GM19467 (cell line): Measurements from ENCODE around the gene F7.
"Not testable (repeated sequence)": the region's sequence is repeated elsewhere in the genome, so short reads cannot be mapped to it uniquely, and the experiment has no call there.

Source experiments
- ATAC-seq: cut with Tn5 transposase; IDR thresholded peaks from one replicate; pipeline ENCODE4 v1.9.1; 2021; ENCODE audit warnings: mild to moderate bottlenecking, moderate library complexity; ENCODE audit not compliant: unreplicated experiment

Gene F7

GRCh38 chr13:113150550-113151365 is 45.2 kb downstream of the F7 start:
- no peak for ATAC-seq

DNA sequence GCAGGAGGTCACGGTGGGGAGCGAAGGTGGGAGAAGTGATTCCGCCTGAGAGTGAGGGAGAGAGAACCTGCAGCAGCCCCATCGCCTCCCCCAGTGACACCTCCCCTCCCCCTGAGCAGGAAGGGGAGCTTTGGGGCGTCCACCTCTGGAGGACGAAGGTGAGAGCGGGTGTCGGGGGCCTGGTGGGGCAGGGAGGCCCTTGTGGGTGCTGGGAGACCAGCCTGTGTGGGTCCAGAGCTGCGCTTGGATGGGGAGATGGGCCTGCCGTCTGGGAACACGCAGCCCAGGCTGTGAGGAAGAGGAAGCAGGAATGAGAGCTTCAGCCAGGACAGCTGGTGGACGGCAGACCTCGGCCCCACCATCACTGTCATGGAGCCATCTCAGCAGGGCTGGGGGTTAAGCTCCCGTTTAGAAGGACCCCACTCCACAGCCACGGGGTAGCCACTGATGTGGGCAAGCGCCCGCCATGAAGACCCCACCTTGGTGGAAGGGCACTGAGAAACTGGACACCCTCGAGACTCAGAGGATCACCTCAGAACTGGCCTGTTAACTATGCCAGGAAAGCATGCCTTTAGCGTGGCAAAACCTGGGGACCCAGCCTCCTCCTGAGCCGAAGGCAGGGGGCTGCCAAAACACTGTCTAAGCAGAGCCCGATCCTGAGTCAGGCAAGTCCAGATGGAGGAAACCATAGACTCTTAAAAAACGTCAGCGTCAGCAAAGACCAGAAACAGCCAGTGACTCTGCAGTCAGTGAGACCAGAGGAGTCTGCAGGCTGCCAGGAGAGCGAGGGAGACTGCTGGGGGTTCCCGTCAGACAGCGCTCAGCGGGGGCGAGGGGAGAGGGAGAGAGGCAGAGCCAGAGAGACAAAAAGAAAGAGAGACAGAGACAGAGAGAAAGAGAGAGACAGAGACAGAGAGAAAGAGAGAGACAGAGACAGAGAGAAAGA is 46.4 kb downstream of the F7 start:
- ATAC-seq, result no peak

- no peak for ATAC-seq
Measured at GRCh38 chr13:113152691-113152983, 47.0 kb downstream of the F7 start.

- peak; percentile 25 for ATAC-seq
Measured at GRCh38 chr13:113152984-113153809, 47.6 kb downstream of the F7 start.

DNA sequence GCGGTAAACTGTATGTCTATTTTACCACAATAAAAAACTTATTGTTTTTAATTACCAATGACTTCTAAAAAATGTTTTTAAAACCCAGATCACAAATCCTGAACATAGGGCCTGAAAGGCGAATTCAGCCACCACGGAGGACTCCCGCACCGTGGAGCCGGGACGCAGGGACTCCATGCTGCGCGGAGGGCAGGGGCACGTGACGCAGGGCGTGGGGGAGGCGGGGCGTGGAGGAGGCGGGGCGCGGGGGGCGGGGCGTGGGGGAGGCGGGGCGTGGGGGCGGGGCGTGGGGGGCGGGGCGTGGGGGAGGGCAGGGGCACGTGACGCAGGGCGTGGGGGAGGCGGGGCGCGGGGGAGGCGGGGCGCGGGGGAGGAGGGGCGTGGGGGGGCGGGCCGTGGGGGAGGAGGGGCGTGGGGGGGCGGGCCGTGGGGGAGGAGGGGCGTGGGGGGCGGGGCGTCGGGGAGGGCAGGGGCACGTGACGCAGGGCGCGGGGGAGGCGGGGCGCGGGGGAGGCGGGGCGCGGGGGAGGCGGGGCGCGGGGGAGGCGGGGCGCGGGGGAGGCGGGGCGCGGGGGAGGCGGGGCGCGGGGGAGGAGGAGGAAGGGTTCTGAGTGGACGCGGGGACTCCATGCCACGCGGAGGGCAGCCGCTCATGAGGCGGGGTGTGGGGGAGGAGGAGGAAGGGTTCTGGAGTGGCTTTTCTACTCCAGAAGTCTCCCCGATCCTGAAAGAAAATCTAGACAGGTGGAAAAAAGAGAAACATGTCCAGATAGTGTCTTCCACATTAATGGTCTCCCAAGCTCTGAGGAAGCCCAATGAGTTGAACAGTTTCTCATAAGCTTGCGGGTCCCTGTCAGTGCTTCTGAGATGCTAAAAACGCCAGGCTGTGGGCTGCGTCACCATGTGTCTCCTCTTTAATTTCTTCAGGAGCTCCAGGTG is 48.5 kb downstream of the F7 start:
- peak; percentile 53 for ATAC-seq

- no peak for ATAC-seq
Measured at GRCh38 chr13:113155201-113155600, 49.6 kb downstream of the F7 start.

- no peak for ATAC-seq
Measured at GRCh38 chr13:113155982-113156655, 50.5 kb downstream of the F7 start.

GRCh38 chr13:113157206-113157928 is 51.8 kb downstream of the F7 start:
- no peak for ATAC-seq

DNA sequence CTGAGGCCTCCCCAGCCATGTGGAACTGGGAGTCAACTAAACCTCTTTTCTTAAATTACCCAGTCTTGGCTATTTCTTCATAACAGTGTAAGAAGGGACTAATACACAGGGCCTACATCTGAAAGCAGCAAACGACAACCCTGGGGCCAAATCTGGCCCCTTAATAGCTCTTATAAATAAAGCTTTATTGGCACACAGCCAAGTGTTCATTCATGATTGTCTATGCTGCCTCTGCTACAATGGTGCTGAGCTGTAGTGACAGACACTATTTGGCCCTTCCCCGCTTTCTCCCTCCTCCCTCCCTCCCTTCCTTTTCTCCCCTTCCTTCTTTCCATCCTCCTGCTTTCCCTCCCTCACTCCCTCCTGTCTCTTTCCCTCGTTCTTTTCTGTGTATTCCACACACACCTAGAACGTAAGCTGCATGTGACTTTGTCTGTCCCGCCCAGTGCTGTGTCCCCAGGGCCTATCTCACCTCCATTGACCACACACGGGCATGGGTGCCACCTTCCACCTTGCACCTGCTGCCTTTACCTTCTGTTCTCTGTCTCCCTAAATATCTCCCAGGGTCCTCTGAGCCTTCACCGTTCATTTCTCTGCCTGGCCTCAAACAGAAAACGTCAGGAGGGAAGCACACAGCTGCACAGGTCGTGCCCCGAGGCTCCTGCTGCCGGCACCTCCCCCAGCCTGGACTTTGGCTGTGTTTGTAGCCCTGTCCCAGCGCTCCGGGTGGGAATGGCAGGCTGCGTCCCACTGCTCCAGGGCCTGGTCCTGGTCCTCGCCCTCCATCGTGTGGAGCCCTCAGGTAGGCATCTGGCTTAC is 52.5 kb downstream of the F7 start, which contains the start of gene PROZ:
PROZ (plus strand) TSS at position 720 of the 819 bp plus-strand sequence; CDS start at position 733, 13 bp downstream.
- no peak for ATAC-seq

- no peak for ATAC-seq
Measured at GRCh38 chr13:113158946-113159345, 53.4 kb downstream of the F7 start.

DNA sequence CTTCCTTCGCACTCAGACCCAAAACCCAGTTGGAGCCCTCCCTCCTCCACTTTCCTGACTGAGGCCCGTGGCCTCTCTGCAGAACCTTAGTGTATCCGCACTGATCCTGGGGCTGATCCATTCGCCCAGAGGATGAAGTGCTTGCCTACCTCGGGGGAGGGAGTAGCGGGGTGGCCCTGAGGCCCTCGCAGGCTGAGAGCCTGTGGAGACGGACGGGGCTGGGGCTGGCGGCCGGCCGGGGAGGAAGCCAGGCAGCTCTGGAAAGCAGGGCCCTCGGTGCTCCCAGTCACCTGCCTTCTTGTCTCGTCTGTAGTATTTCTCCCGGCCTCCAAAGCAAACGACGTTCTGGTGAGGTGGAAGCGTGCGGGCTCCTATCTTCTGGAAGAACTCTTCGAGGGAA is 54.1 kb downstream of the F7 start:
- no peak for ATAC-seq

- ATAC-seq, result no peak
Measured at GRCh38 chr13:113160983-113161382, 55.4 kb downstream of the F7 start.

DNA sequence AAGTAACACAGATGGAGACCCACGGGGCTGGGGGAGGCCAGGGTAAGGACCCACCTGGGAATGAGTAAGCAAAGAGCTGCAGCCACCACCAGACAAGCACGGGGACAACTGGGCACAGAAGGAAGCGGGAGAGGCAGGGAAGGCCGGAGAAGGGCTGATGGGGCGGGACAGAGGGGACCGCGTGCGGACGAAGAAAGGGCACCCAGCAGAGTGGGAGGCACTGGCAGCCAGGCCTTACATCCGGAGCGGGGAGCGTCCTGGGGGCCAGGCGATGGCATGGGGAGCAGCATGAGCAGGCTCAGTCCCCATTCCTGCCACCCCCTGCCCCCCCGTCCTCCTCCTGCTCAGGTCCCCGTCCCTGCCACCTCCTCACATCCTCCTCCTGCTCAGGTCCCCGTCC is 55.8 kb downstream of the F7 start:
- no peak for ATAC-seq

DNA sequence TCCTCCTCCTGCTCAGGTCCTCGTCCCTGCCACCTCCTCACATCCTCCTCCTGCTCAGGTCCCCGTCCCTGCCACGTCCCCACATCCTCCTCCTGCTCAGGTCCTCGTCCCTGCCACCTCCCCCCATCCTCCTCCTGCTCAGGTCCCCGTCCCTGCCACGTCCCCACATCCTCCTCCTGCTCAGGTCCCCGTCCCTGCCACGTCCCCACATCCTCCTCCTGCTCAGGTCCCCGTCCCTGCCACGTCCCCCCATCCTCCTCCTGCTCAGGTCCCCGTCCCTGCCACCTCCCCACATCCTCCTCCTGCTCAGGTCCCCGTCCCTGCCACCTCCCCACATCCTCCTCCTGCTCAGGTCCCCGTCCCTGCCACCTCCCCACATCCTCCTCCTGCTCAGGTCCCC is 56.4 kb downstream of the F7 start:
- ATAC-seq, result not testable (repeated sequence)

- ATAC-seq, result no peak
Measured at GRCh38 chr13:113162783-113163685, 57.4 kb downstream of the F7 start.

DNA sequence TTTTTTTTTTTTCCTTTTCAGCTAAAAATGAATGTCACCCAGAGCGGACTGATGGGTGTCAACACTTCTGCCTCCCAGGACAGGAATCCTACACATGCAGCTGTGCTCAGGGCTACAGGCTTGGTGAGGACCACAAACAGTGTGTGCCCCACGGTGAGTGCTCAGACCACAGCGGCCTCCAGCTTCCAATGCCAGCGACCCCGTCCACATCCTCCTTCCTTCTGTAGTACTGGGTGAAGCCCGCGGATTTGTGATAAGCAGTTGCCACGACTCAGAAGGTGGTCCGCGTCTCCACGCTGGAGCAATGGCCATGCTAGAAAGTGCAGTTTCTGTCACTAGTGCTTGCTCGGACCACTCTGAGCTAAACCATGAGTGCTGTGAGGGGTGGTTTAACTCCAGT is 58.9 kb downstream of the F7 start:
- ATAC-seq, result no peak

DNA sequence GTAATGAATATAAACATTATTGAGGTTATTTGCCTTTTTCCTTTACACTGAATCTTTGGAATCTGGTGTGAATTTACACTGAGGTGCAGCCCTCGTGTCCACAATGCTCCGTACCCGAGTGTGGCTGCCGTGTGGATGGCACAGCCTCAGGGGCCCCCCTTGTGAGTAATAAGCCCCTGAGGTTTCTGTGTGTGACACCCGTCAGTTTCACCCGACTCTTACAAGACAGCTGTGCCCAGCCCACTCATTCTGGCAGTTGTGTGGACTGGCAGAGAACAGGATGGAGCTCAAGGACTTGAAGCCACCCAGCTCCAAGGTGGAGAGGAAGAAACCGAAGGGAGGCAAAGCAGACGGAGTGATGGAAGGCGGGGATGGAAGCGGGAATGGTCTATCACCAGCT is 60.7 kb downstream of the F7 start:
- no peak for ATAC-seq
